HCT116 (cell line): Measurements from ENCODE around the gene UBE3B. TPM values are rescaled to one million over a fixed set of nuclear protein-coding genes. Genes with fewer than 3 reads are reported as not detected.

ENCODE experiments used
- ATAC-seq: fragments of 200-7000 bp; cut with Tn5 transposase; 2 replicates; pipeline ENCODE4 v1.9.1; 2020; ENCODE audit warnings: mild to moderate bottlenecking, moderate library complexity
- BruUV-seq: library from RNA; stranded (reverse); fragments of 400-500 nt; replicated peaks from 2 replicates; lab custom pipeline; 2021; lab: Mats Ljungman, UMichigan
- CTCF ChIA-PET: fragments of 300-600 bp; sonication (Branson Sonifier 250); formaldehyde crosslinking; loops from one replicate; lab custom pipeline; 2021; ENCODE audit warnings: antibody characterized with exemption; lab: Charles Lee
- POLR2A ChIA-PET: fragments of 300-600, 350-600 bp; sonication (Branson Sonifier 250); formaldehyde crosslinking; loops from one replicate; lab custom pipeline; 2021; ENCODE audit warnings: antibody characterized with exemption; lab: Charles Lee
- RAD21 ChIA-PET, 2 experiments: fragments of 300-600 bp; sonication (Branson Sonifier 250); formaldehyde crosslinking; loops; one replicate each; lab custom pipeline; 2023; ENCODE audit warnings: low total read pairs in 2 of 2; ENCODE audit not compliant: uncharacterized antibody in 2 of 2, unreplicated experiment in 2 of 2, low non-redundant PET in 1 of 2; lab: Charles Lee
- DNase-seq: peaks from one replicate; pipeline ENCODE4 v3.0.0-alpha.2; 2010; ENCODE audit warnings: low read depth, low spot score
- H2AFZ ChIP-seq: fragments of 200-600 bp; shearing (Covaris generic), sonication (generic); 2 replicates; pipeline ENCODE4 v1.6.1; 2017; ENCODE audit warnings: low read depth, mixed run types, mixed read lengths, antibody characterized with exemption, low read length; ENCODE audit not compliant: poor library complexity, severe bottlenecking
- H3K27ac ChIP-seq: 2 replicates; pipeline ENCODE4 v1.5.1; 2012; ENCODE audit warnings: low read depth, low read length
- H3K27me3 ChIP-seq: fragments of 200-600 bp; sonication (generic); 2 replicates; pipeline ENCODE4 v1.6.1; 2016; ENCODE audit warnings: mixed run types, low read length, mixed read lengths; ENCODE audit not compliant: insufficient read depth
- H3K36me3 ChIP-seq, 2 experiments: fragments of 200-500 bp in 1 of 2; fragments of 200-600 bp in 1 of 2; sonication (Bioruptor generic) in 1 of 2; sonication (generic) in 1 of 2; 2 replicates each; pipeline versions ENCODE4 v1.5.1 to v1.6.1; 2014 to 2016; ENCODE audit warnings: low read length in 2 of 2, inconsistent platforms in 1 of 2, mixed read lengths in 1 of 2, mixed run types in 1 of 2; ENCODE audit not compliant: insufficient read depth in 2 of 2, control insufficient read depth in 1 of 2
- H3K4me1 ChIP-seq, 2 experiments: fragments of 200-600 bp in 1 of 2; sonication (generic) in 1 of 2; 2 replicates each; pipeline versions ENCODE4 v1.5.1 to v1.6.1; 2012 to 2017; ENCODE audit warnings: low read length in 2 of 2, inconsistent platforms in 1 of 2, mild to moderate bottlenecking in 1 of 2, mixed read lengths in 1 of 2, mixed run types in 1 of 2, moderate library complexity in 1 of 2; ENCODE audit not compliant: insufficient read depth in 2 of 2, control insufficient read depth in 1 of 2
- H3K4me2 ChIP-seq: fragments of 200-600 bp; sonication (generic); 2 replicates; pipeline ENCODE4 v1.6.1; 2017; ENCODE audit warnings: mixed run types, low read length, mixed read lengths
- H3K4me3 ChIP-seq, 2 experiments: fragments of 200-600 bp in 1 of 2; sonication (generic) in 1 of 2; replicated peaks in 1 of 2; 2 replicates each; pipeline ENCODE4 v1.5.1; 2011 to 2016; ENCODE audit warnings: low read length in 2 of 2, control low read depth in 1 of 2, low read depth in 1 of 2, mild to moderate bottlenecking in 1 of 2, mixed read lengths in 1 of 2, mixed run types in 1 of 2
- H3K79me2 ChIP-seq: fragments of 200-600 bp; sonication (generic); 2 replicates; pipeline ENCODE4 v1.6.1; 2017; ENCODE audit warnings: mild to moderate bottlenecking, mixed run types, low read length, moderate library complexity, mixed read lengths; ENCODE audit not compliant: insufficient read depth
- H3K9ac ChIP-seq: fragments of 200-600 bp; sonication (generic); 2 replicates; pipeline ENCODE4 v1.6.1; 2016; ENCODE audit warnings: low read length, mixed read lengths
- H3K9me2 ChIP-seq: fragments of 200-600 bp; sonication (generic), shearing (Covaris generic); 2 replicates; pipeline ENCODE4 v1.6.1; 2017; ENCODE audit warnings: mixed run types, mild to moderate bottlenecking, moderate library complexity; ENCODE audit not compliant: insufficient read depth
- H3K9me3 ChIP-seq, 2 experiments: fragments of 200-500 bp in 1 of 2; fragments of 200-600 bp in 1 of 2; sonication (Bioruptor generic) in 1 of 2; sonication (generic) in 1 of 2; 2 replicates each; pipeline ENCODE4 v1.6.1; 2014 to 2017; ENCODE audit warnings: low read length in 2 of 2, mixed read lengths in 2 of 2, inconsistent platforms in 1 of 2, low read depth in 1 of 2, mild to moderate bottlenecking in 1 of 2, mixed run types in 1 of 2, moderate library complexity in 1 of 2; ENCODE audit not compliant: control insufficient read depth in 1 of 2, insufficient read depth in 1 of 2
- H4K20me1 ChIP-seq: fragments of 200-600 bp; sonication (generic), shearing (Covaris generic); 2 replicates; pipeline ENCODE4 v1.6.1; 2017; ENCODE audit warnings: mixed run types, mild to moderate bottlenecking, moderate library complexity; ENCODE audit not compliant: insufficient read depth
- CBX3 ChIP-seq: IDR thresholded peaks from 2 replicates; pipeline ENCODE4 v1.6.1; 2012; ENCODE audit warnings: low read depth
- EGR1 ChIP-seq: IDR thresholded peaks from 2 replicates; pipeline ENCODE4 v1.6.1; 2012; ENCODE audit warnings: low read depth
- FOSL1 ChIP-seq: IDR thresholded peaks from 2 replicates; pipeline ENCODE4 v1.6.1; 2012; ENCODE audit warnings: low read depth
- JUND ChIP-seq: IDR thresholded peaks from 2 replicates; pipeline ENCODE4 v1.6.1; 2012
- MAX ChIP-seq: IDR thresholded peaks from 2 replicates; pipeline ENCODE4 v1.6.1; 2012
- POLR2AphosphoS5 ChIP-seq: IDR thresholded peaks from 2 replicates; pipeline ENCODE4 v1.6.1; 2011; ENCODE audit warnings: mild to moderate bottlenecking, low read depth, low read length, moderate library complexity
- TCF7L2 ChIP-seq: IDR thresholded peaks from 2 replicates; pipeline ENCODE4 v1.7.0; 2011; ENCODE audit warnings: borderline replicate concordance, inconsistent platforms; ENCODE audit not compliant: insufficient read depth, insufficient read length; ENCODE audit errors: extremely low read depth
- YY1 ChIP-seq: IDR thresholded peaks from 2 replicates; pipeline ENCODE4 v1.6.1; 2011; ENCODE audit warnings: low read length, low read depth, moderate library complexity, mild to moderate bottlenecking; ENCODE audit not compliant: insufficient replicate concordance; ENCODE audit errors: extremely low read depth
- ZFX ChIP-seq: fragments of 450-650 bp; IDR thresholded peaks from 2 replicates; pipeline ENCODE4 v1.6.1; 2017
- intact Hi-C: fragments of 100-400 bp; cut with micrococcal nuclease; formaldehyde crosslinking; loops from 2 replicates; pipeline ENCODE4 v1.10.0; 2022
- total RNA-seq: library from RNA; stranded (reverse); gene quantifications from one replicate; pipeline ENCODE4 v1.2.1, GENCODE V29; 2021; ENCODE audit not compliant: unreplicated experiment

UBE3B gene
- total RNA-seq, 1 experiment from 2014 or later = 28.9 TPM

GRCh38 chr12:109581334-109581691 lies 103.9 kb downstream of the UBE3B start:
- H3K9me2 ChIP-seq = no peaks in the 10 kb centered on the region
- DNase-seq = no peak
- 0 out of 2 replicates have a peak, but pooled peaks have one; percentile 3 for ATAC-seq
- H3K9me3 ChIP-seq = no peaks in the 10 kb centered on the region
- peaks cover 11 to 19% of the 10 kb centered on the region in 2 experiments for H3K4me1 ChIP-seq
- no TSS peak for BruUV-seq
- no peaks in the 10 kb centered on the region for H4K20me1 ChIP-seq
- peak overlapping the region; percentile 48; the same call in 1 of the 2 replicates for H3K27ac ChIP-seq
- H3K9ac ChIP-seq = no peak overlapping the region
- peaks cover 6 to 9% of the 10 kb centered on the region in 2 experiments; a peak in 1 of 4 replicates for H3K36me3 ChIP-seq
- RAD21 ChIA-PET = no interaction called here
- no peaks in the 10 kb centered on the region for H3K79me2 ChIP-seq
- CTCF ChIA-PET = no interaction called here
- peak overlapping the region; percentile 49; the same call in 1 of the 2 replicates for H3K4me2 ChIP-seq
- intact Hi-C loops = no loop called here
- no peaks in the 10 kb centered on the region for H3K27me3 ChIP-seq
- H3K4me3 ChIP-seq = no peak overlapping the region
- no peak for TF ChIP-seq JUND
- TF ChIP-seq MAX = no peak
- TF ChIP-seq EGR1 = no peak
- TF ChIP-seq FOSL1 = no peak
- no peak for TF ChIP-seq TCF7L2
- TF ChIP-seq ZFX = no peak
- no peak for TF ChIP-seq YY1
- no peak overlapping the region for H2AFZ ChIP-seq
- POLR2A ChIA-PET = no interaction called here

GRCh38 chr12:109581856-109582255 lies 104.4 kb downstream of the UBE3B start:
- H3K27me3 ChIP-seq = no peaks in the 10 kb centered on the region
- peak overlapping the region; percentile 48 for H3K27ac ChIP-seq
- intact Hi-C loops = no loop called here
- no peaks in the 10 kb centered on the region for H3K9me3 ChIP-seq
- no peaks in the 10 kb centered on the region for H3K79me2 ChIP-seq
- H3K4me1 ChIP-seq = peaks cover 11 to 23% of the 10 kb centered on the region in 2 experiments
- ChIA-PET POLR2A (no interaction called here), CTCF (interaction anchor here (1.4 kb wide), 1 partner anchor 10 kb away, joined by 3 read pairs; no protein-coding TSS in a partner anchor), RAD21 (no interaction called here)
- no peak for DNase-seq
- H3K36me3 ChIP-seq = peaks cover 6 to 9% of the 10 kb centered on the region in 2 experiments; a peak in 1 of 4 replicates
- H4K20me1 ChIP-seq = no peaks in the 10 kb centered on the region
- H3K4me3 ChIP-seq = no peak overlapping the region
- no peak overlapping the region for H3K9ac ChIP-seq
- no TSS peak for BruUV-seq
- H2AFZ ChIP-seq = no peak overlapping the region
- H3K9me2 ChIP-seq = no peaks in the 10 kb centered on the region
- peak overlapping the region; percentile 49 for H3K4me2 ChIP-seq
- ATAC-seq = peak; percentile 87
- TF ChIP-seq POLR2AphosphoS5 = no peak
- TF ChIP-seq ZFX = no peak
- TF ChIP-seq CBX3 = no peak
- TF ChIP-seq MAX = 0 out of 2 replicates have a peak, but pooled peaks have one; percentile 25
